K562 (cell line): ENCODE data around the gene NOD1. TPM values are rescaled to one million over a fixed set of nuclear protein-coding genes. Genes with fewer than 3 reads are reported as not detected.

ENCODE experiments used
- BDP1 ChIP-seq: IDR thresholded peaks from 3 replicates; pipeline ENCODE4 v1.6.1; 2011; ENCODE audit not compliant: insufficient read length, insufficient read depth
- CBX3 ChIP-seq, 2 experiments: IDR thresholded peaks; 1 replicate in 1 of 2; 2 replicates in 1 of 2; pipeline ENCODE4 v1.6.1; 2012; ENCODE audit warnings: inconsistent platforms in 2 of 2, low read length in 2 of 2, borderline replicate concordance in 1 of 2, control low read depth in 1 of 2
- CHCHD3 ChIP-seq: fragments of 250-450 bp; sonication (Bioruptor Pico); IDR thresholded peaks from 2 replicates; pipeline ENCODE4 v2.1.2; 2022; ENCODE audit warnings: mild to moderate bottlenecking
- DPF2 ChIP-seq: fragments of 450-650 bp; IDR thresholded peaks from 2 replicates; pipeline ENCODE4 v1.6.1; 2016
- JUN ChIP-seq, 2 experiments: sonication (generic) in 1 of 2; formaldehyde crosslinking in 1 of 2; IDR thresholded peaks; 2 replicates each; pipeline versions ENCODE4 v1.6.1 to v1.8.0; 2012 to 2022; ENCODE audit warnings: borderline replicate concordance in 2 of 2, mild to moderate bottlenecking in 2 of 2, improper control_type of control experiment in 1 of 2, low read depth in 1 of 2, low read length in 1 of 2, missing genetic modification reagents in 1 of 2
- MAZ ChIP-seq, 2 experiments: fragments of 450-650 bp in 1 of 2; sonication (generic) in 1 of 2; formaldehyde crosslinking; IDR thresholded peaks in 1 of 2; conservative IDR thresholded peaks in 1 of 2; 2 replicates each; pipeline versions ENCODE4 v1.4.0 to v1.5.0; 2020; ENCODE audit warnings: mild to moderate bottlenecking in 1 of 2, missing genetic modification reagents in 1 of 2
- MECOM ChIP-seq: fragments of 250-450 bp; sonication (Bioruptor Pico); IDR thresholded peaks from 2 replicates; pipeline ENCODE4 v1.8.0; 2022; ENCODE audit warnings: inconsistent platforms
- MED1 ChIP-seq: sonication (generic); formaldehyde crosslinking; IDR thresholded peaks from 2 replicates; pipeline ENCODE4 v1.8.1; 2023; ENCODE audit warnings: missing genetic modification reagents, borderline replicate concordance
- NEUROD1 ChIP-seq: fragments of 150-350 bp; IDR thresholded peaks from 2 replicates; pipeline ENCODE4 v1.6.1; 2014; ENCODE audit warnings: borderline replicate concordance, low read length, low read depth; ENCODE audit not compliant: partially characterized antibody
- NFIC ChIP-seq: fragments of 450-650 bp; IDR thresholded peaks from 2 replicates; pipeline ENCODE4 v1.6.1; 2017; ENCODE audit warnings: mild to moderate bottlenecking, inconsistent platforms
- SMARCA5 ChIP-seq: fragments of 450-650 bp; IDR thresholded peaks from 2 replicates; pipeline ENCODE4 v1.6.1; 2016
- TRIM28 ChIP-seq: fragments of 450-650 bp; IDR thresholded peaks from 2 replicates; pipeline ENCODE4 v1.6.1; 2017
- VEZF1 ChIP-seq: fragments of 200-800 bp; sonication (Bioruptor generic); IDR thresholded peaks from 2 replicates; pipeline ENCODE4 v1.6.1; 2017; ENCODE audit warnings: missing genetic modification characterization, missing compliant biosample characterization
- polyA plus RNA-seq, 8 experiments: library from polyadenylated mRNA; depleted of rRNA in 4 of 8; stranded (reverse) in 5 of 8; unstranded in 3 of 8; fragments of >200 nt; fragmentation: Nextera tagmentation in 2 of 8; fragmentation: Illumina TruSeq in 1 of 8; extraction: Ambion mirVana in 2 of 8; extraction: Trizol in 1 of 8; gene quantifications; 2 replicates each; pipeline versions ENCODE4 v1.2.1 to v1.2.3, GENCODE V29; 2011 to 2014; ENCODE audit warnings: inconsistent platforms in 1 of 8, missing spikeins in 1 of 8
- total RNA-seq, 7 experiments: library from RNA; depleted of rRNA in 6 of 7; stranded (reverse); fragments of >200 nt in 6 of 7; fragmentation: Illumina TruSeq in 2 of 7; extraction: Trizol in 2 of 7; gene quantifications; 2 replicates each; pipeline versions ENCODE4 v1.2.1 to v1.2.3, GENCODE V29; 2011 to 2021; ENCODE audit warnings: low replicate concordance in 1 of 7
- TF ChIP-seq, protein P1 (sequence below), 2 experiments: fragments of 250-450 bp in 1 of 2; fragments of 450-650 bp in 1 of 2; sonication (Bioruptor Pico) in 1 of 2; IDR thresholded peaks; 2 replicates each; pipeline versions ENCODE4 v1.6.1 to v1.8.0; 2016 to 2021; ENCODE audit warnings: mild to moderate bottlenecking in 2 of 2, moderate library complexity in 2 of 2, missing compliant biosample characterization in 1 of 2, missing genetic modification characterization in 1 of 2
- TF ChIP-seq, protein P2 (sequence below), 2 experiments: fragments of 450-650 bp; conservative IDR thresholded peaks; 2 replicates each; pipeline ENCODE4 v1.6.1; 2017; ENCODE audit warnings: mild to moderate bottlenecking in 2 of 2, moderate library complexity in 2 of 2
- TF ChIP-seq, protein P3 (sequence below): fragments of 450-650 bp; IDR thresholded peaks from 2 replicates; pipeline ENCODE4 v1.6.1; 2014; ENCODE audit warnings: low read depth, mild to moderate bottlenecking, moderate library complexity, borderline replicate concordance
- TF ChIP-seq, protein P4 (sequence below): fragments of 450-650 bp; IDR thresholded peaks from 2 replicates; pipeline ENCODE4 v1.7.1; 2018; ENCODE audit warnings: mild to moderate bottlenecking, low read depth; ENCODE audit not compliant: partially characterized antibody
- TF ChIP-seq, protein P5 (sequence below): sonication (generic); formaldehyde crosslinking; IDR thresholded peaks from 2 replicates; pipeline ENCODE4 v1.9.0; 2022; ENCODE audit warnings: mild to moderate bottlenecking, missing genetic modification reagents

Gene NOD1
- total and polyA plus RNA-seq, 9 of the 15 experiments (the other 6 are each of a cell fraction or from before 2014, with no cell fraction given): 0.34 to 7.1 (median 4.7) TPM

- TF ChIP-seq, protein P1, sequence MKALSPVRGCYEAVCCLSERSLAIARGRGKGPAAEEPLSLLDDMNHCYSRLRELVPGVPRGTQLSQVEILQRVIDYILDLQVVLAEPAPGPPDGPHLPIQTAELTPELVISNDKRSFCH (CRISPR knock-in tag; IDR thresholded peaks at IDR 0.05): no peak
- TF ChIP-seq, protein P1 (tag; IDR thresholded peaks at IDR 0.05): peak; percentile 81; the same call in 1 of the 2 replicates
- TF ChIP-seq MED1 (CRISPR knock-in tag) (no peak), DPF2 (peak; percentile 82), BDP1 (no peak), VEZF1 (CRISPR knock-in tag) (peak; percentile 48), CBX3 (IDR thresholded peaks at IDR 0.05; ENCODE audit: borderline replicate concordance in 1 of 2, low read length in 2 of 2) (peak in 1 of 2 experiments; percentile 80; a peak in 2 of 3 replicates), NEUROD1 (no peak), MAZ (CRISPR knock-in tag; conservative IDR thresholded peaks at IDR 0.05 in 1 of 2, IDR thresholded peaks at IDR 0.05 in 1 of 2) (peak in 1 of 2 experiments; percentile 45; a peak in 2 of 4 replicates), NFIC (peak; percentile 66), TRIM28 (no peak), SMARCA5 (no peak), MECOM (CRISPR knock-in tag) (peak; percentile 68; the same call in 1 of the 2 replicates), JUN (IDR thresholded peaks at IDR 0.05; ENCODE audit: borderline replicate concordance, low read depth, low read length) (peak; percentile 93), JUN (CRISPR knock-in tag; IDR thresholded peaks at IDR 0.05; ENCODE audit: borderline replicate concordance) (no peak), CHCHD3 (no peak)
- TF ChIP-seq, protein P2, sequence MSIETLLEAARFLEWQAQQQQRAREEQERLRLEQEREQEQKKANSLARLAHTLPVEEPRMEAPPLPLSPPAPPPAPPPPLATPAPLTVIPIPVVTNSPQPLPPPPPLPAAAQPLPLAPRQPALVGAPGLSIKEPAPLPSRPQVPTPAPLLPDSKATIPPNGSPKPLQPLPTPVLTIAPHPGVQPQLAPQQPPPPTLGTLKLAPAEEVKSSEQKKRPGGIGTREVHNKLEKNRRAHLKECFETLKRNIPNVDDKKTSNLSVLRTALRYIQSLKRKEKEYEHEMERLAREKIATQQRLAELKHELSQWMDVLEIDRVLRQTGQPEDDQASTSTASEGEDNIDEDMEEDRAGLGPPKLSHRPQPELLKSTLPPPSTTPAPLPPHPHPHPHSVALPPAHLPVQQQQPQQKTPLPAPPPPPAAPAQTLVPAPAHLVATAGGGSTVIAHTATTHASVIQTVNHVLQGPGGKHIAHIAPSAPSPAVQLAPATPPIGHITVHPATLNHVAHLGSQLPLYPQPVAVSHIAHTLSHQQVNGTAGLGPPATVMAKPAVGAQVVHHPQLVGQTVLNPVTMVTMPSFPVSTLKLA (conservative IDR thresholded peaks at IDR 0.05): peak; percentile 37 to 69; a peak in 2 of 4 replicates
- TF ChIP-seq, protein P3, sequence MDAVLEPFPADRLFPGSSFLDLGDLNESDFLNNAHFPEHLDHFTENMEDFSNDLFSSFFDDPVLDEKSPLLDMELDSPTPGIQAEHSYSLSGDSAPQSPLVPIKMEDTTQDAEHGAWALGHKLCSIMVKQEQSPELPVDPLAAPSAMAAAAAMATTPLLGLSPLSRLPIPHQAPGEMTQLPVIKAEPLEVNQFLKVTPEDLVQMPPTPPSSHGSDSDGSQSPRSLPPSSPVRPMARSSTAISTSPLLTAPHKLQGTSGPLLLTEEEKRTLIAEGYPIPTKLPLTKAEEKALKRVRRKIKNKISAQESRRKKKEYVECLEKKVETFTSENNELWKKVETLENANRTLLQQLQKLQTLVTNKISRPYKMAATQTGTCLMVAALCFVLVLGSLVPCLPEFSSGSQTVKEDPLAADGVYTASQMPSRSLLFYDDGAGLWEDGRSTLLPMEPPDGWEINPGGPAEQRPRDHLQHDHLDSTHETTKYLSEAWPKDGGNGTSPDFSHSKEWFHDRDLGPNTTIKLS: no peak; the same call in 1 of the 2 replicates
- TF ChIP-seq, protein P4, sequence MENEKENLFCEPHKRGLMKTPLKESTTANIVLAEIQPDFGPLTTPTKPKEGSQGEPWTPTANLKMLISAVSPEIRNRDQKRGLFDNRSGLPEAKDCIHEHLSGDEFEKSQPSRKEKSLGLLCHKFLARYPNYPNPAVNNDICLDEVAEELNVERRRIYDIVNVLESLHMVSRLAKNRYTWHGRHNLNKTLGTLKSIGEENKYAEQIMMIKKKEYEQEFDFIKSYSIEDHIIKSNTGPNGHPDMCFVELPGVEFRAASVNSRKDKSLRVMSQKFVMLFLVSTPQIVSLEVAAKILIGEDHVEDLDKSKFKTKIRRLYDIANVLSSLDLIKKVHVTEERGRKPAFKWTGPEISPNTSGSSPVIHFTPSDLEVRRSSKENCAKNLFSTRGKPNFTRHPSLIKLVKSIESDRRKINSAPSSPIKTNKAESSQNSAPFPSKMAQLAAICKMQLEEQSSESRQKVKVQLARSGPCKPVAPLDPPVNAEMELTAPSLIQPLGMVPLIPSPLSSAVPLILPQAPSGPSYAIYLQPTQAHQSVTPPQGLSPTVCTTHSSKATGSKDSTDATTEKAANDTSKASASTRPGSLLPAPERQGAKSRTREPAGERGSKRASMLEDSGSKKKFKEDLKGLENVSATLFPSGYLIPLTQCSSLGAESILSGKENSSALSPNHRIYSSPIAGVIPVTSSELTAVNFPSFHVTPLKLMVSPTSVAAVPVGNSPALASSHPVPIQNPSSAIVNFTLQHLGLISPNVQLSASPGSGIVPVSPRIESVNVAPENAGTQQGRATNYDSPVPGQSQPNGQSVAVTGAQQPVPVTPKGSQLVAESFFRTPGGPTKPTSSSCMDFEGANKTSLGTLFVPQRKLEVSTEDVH: peak; percentile 29
- TF ChIP-seq, protein P5, sequence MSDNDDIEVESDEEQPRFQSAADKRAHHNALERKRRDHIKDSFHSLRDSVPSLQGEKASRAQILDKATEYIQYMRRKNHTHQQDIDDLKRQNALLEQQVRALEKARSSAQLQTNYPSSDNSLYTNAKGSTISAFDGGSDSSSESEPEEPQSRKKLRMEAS: 0 out of 2 replicates have a peak, but pooled peaks have one; percentile 19
Observed at GRCh38 chr7:30470163-30470770, 8.3 kb downstream of the NOD1 start (continued).
